PC-3 (cell line): Measurements from ENCODE around the gene CFAP58.

Source experiments
- CTCF ChIP-seq: fragments of 300-600 bp; sonication (generic); conservative IDR thresholded peaks from 2 replicates; pipeline ENCODE4 v1.5.1; 2017; ENCODE audit warnings: antibody characterized with exemption, low read depth, mild to moderate bottlenecking, low read length
- EZH2 ChIP-seq: fragments of 300-600 bp; sonication (generic); IDR thresholded peaks from one replicate; pipeline ENCODE4 v1.6.1; 2017; ENCODE audit warnings: antibody characterized with exemption, mild to moderate bottlenecking, low read length; ENCODE audit not compliant: unreplicated experiment
- EZH2phosphoT487 ChIP-seq: fragments of 300-600 bp; sonication (generic); IDR thresholded peaks from 2 replicates; pipeline ENCODE4 v1.6.1; 2018; ENCODE audit warnings: mild to moderate bottlenecking, antibody characterized with exemption, low read length, borderline replicate concordance

- TF ChIP-seq CTCF (no peak; the same call in 1 of the 2 replicates), EZH2 (no peak), EZH2phosphoT487 (no peak)
These were observed 15.5 kb upstream of the CFAP58 start, which contains the start of gene ITPRIP for GRCh38 chr10:104337985-104338735.
